ENCODE results near the gene GBX2. TPM values are rescaled to one million over a fixed set of nuclear protein-coding genes. Genes with fewer than 3 reads are reported as not detected.

Gene GBX2
- total RNA-seq, 2 donors from 2014 or later = not detected

DNA sequence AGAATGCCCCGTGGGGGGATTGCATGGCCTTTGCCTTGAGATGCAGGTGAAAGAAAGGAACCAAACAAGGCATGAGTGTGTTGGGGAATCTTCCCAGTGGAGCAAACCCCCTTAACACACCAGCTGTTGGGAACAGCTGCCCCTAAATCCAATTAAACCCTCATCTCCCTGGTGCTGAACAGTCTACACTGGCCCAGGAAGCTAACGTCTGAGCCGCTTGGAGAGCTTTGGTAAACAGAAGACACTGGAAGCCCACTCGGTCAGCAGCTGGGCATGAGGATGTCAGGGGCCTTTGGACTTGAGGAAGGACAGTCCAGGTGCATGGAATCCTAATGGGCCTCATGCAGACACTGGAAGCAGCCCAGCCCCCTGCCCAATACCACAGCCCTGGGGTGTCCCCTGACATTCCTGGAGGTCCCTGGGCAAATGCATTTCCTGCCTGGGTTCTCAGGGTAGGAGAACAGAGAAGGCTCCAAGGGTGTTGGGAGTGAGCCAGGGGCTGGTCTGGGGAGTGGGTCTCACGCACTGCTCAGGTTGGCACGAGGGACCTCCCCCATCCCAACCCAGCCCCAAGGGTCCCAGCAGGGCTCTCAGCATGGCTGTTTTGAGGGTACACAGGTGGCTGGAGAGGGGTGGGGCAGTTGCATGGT, 37.7 kb downstream of the GBX2 start:
- Histone ChIP-seq H3K4me1 (no peaks in the 10 kb centered on the region), H3K4me3 (no peak overlapping the region), H3K36me3 (replicated peaks in 1 of 2; ENCODE audit: insufficient read depth in 1 of 2, low read depth in 2 of 2) (peaks cover 0 to 2% of the 10 kb centered on the region in 2 donors), H3K9me3 (no peaks in the 10 kb centered on the region), H3K27ac (no peak overlapping the region), H3K27me3 (no peaks in the 10 kb centered on the region)
- no peak for ATAC-seq
- 91 to 94% methylated on average over 3 to 6 of the region's 6 CpGs for WGBS, 2 donors
- no peak for DNase-seq
- TF ChIP-seq CTCF (IDR thresholded peaks at IDR 0.05) (no peak), POLR2A (IDR thresholded peaks at IDR 0.05) (no peak)
- intact Hi-C loops (cut with DNase I) = no loop called here

- Histone ChIP-seq H3K36me3 (replicated peaks in 1 of 2; ENCODE audit: insufficient read depth in 1 of 2, low read depth in 2 of 2) (peaks cover 0 to 2% of the 10 kb centered on the region in 2 donors), H3K4me3 (no peak overlapping the region), H3K27ac (no peak overlapping the region), H3K4me1 (no peaks in the 10 kb centered on the region), H3K27me3 (no peaks in the 10 kb centered on the region), H3K9me3 (no peaks in the 10 kb centered on the region)
- DNase-seq (no peak), ATAC-seq (no peak)
- 100% methylated on average over 2 to 4 of the region's 4 CpGs for WGBS, 2 donors
- TF ChIP-seq POLR2A (IDR thresholded peaks at IDR 0.05) (no peak), CTCF (IDR thresholded peaks at IDR 0.05) (no peak)
- intact Hi-C loops (cut with DNase I) = no loop called here
Observed at GRCh38 chr2:236129935-236130334, 38.3 kb downstream of the GBX2 start.

GRCh38 chr2:236128321-236128720, 39.9 kb downstream of the GBX2 start:
- no peaks in the 10 kb centered on the region for H3K4me1 ChIP-seq
- no peaks in the 10 kb centered on the region for H3K9me3 ChIP-seq
- H3K36me3 ChIP-seq (replicated peaks in 1 of 2; ENCODE audit: insufficient read depth in 1 of 2, low read depth in 2 of 2) = peaks cover 0 to 7% of the 10 kb centered on the region in 2 donors
- intact Hi-C loops (cut with DNase I) = no loop called here
- ATAC-seq (no peak), DNase-seq (no peak)
- no peak overlapping the region for H3K4me3 ChIP-seq
- no peaks in the 10 kb centered on the region for H3K27me3 ChIP-seq
- no peak for TF ChIP-seq POLR2A (IDR thresholded peaks at IDR 0.05)
- no peak for TF ChIP-seq CTCF (IDR thresholded peaks at IDR 0.05)
- WGBS, 2 donors = 92 to 96% methylated on average over 15 to 17 of the region's 17 CpGs
- no peak overlapping the region for H3K27ac ChIP-seq

DNA sequence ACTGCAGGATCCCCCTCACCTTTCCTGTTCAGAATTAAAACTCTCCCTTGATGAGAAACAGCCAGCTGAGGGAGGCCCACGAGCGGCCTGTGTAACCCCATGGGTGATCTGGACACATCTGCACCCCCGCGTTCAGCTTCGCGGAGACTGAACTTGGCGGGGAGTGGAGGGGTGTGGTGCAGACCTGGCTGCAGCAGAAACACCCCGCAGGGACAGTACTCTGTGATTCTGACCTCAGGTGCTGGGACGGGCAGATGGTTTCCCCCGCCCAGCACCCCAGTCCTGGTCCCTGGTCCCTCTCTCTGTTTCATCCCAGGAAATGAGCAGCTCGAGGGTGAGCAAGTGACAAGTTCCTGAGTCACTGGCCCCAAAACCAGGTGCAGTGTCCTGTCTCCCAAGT, 41.2 kb downstream of the GBX2 start:
- no peaks in the 10 kb centered on the region for H3K4me1 ChIP-seq
- WGBS, 2 donors = 91 to 94% methylated on average over 8 to 9 of the region's 11 CpGs
- peaks cover 3 to 7% of the 10 kb centered on the region in 2 donors for H3K36me3 ChIP-seq (replicated peaks in 1 of 2; ENCODE audit: insufficient read depth in 1 of 2, low read depth in 2 of 2)
- no peaks in the 10 kb centered on the region for H3K9me3 ChIP-seq
- H3K27me3 ChIP-seq = no peaks in the 10 kb centered on the region
- H3K4me3 ChIP-seq = no peak overlapping the region
- intact Hi-C loops (cut with DNase I) = no loop called here
- H3K27ac ChIP-seq = no peak overlapping the region
- ATAC-seq (no peak), DNase-seq (no peak)
- TF ChIP-seq CTCF (IDR thresholded peaks at IDR 0.05) (no peak), POLR2A (IDR thresholded peaks at IDR 0.05) (no peak)

- DNase-seq (no peak), ATAC-seq (no peak)
- Histone ChIP-seq H3K4me3 (no peak overlapping the region), H3K9me3 (no peaks in the 10 kb centered on the region), H3K36me3 (replicated peaks in 1 of 2; ENCODE audit: insufficient read depth in 1 of 2, low read depth in 2 of 2) (peaks cover 3 to 7% of the 10 kb centered on the region in 2 donors), H3K27me3 (no peaks in the 10 kb centered on the region), H3K27ac (no peak overlapping the region), H3K4me1 (no peaks in the 10 kb centered on the region)
- 92 to 93% methylated on average over 16 of the region's 16 CpGs for WGBS, 2 donors
- no peak for TF ChIP-seq CTCF (IDR thresholded peaks at IDR 0.05)
- TF ChIP-seq POLR2A (IDR thresholded peaks at IDR 0.05) = no peak
- intact Hi-C loops (cut with DNase I) = no loop called here
Observed at GRCh38 chr2:236125541-236125940, 42.6 kb downstream of the GBX2 start.
